Posterior vena cava (tissue), 2 donors: Measurements from ENCODE around the gene IL21. TPM values are rescaled to one million over a fixed set of nuclear protein-coding genes. Genes with fewer than 3 reads are reported as not detected.
"Not testable (repeated sequence)": the region's sequence is repeated elsewhere in the genome, so short reads cannot be mapped to it uniquely, and the experiment has no call there.

ENCODE experiments used
- DNase-seq: peaks from one replicate; pipeline ENCODE4 v3.0.0-alpha.2; 2020; ENCODE audit warnings: low spot score
- intact Hi-C, 2 donors: fragments of 100-400 bp; cut with DNase I; formaldehyde crosslinking; loops; one replicate each; pipeline versions ENCODE4 v1.14.1 to v1.14.2; 2022 to 2023
- total RNA-seq, 2 donors: library from RNA; stranded (reverse); fragmentation: NEBNext Ultra II Directional; extraction: Animal tissue kit (Norgen Biotek cat#: 25700); gene quantifications; one replicate each; pipeline ENCODE4 v1.2.1, GENCODE V29; 2021
- donor health status: DM: yes; HTN: yes; CAD: no.
- donor health status: DM: yes; HTN: yes; CAD: no.

Gene IL21
- total RNA-seq, 2 donors from 2014 or later = not detected

DNA sequence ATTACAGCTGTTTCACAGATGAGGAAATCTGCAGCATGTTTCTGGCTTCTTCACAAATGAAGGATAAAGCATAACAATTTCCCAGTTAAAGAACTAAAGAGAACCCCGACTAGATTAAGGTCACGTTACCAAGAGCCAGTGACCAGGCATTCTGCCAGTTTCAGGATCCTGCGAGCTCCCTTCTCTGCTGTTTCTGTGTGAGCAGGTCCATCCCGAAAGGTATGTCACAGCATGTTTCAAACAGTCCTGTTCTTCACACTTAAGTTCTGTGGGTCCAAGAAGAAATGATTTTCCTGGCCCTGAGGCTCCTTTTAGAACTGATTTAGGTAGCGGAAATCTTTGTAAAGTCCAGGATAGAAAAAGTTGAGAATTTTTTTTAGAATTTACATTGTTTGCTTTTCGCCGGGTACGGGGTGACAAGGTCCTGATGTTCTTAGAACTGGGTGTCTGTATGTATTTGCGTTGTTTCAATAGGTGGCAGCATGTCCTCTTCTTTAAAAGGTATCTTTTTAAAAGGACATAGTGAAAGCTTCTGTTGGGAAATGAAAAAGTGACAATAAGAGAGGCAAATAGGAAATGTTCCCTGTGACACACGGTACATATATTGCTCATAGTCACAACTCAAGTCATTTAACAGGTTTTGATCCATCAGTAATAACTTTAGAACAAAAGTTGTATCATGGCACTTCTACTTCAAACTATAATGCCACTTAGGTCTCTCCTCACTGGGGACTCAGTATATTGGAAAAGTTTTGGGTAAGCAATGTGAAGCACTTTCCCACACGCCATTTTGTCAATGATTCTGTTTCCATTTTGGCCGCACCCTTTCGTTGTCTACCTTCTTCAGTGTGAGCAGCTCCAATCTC lies 18.4 kb downstream of the IL21 start:
- no peak for DNase-seq
- intact Hi-C loops = loop anchor here (10.0 kb wide), 3 partner anchors 102 to 322 kb away; partner anchors contain the start of gene NUDT6 (in 1 of the 2)

DNA sequence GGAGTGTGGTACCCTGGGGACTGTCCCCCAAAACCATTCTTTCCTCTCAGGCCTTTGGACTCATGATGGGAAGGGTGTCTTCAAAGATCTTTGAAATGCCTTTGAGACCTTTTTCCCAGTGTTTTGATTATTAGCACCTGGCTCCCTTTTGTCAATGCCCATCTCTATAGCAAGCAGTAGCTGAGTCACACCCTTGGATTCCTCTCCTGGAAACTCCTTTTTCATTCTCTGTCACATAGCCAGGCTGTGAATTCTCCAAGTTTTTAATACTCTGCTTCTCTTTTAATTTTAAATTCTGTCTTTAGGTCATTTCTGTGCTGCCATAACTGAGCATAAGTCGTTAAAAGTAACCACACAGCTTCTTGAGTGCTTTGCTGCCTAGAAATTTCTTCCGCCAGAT lies 29.7 kb downstream of the IL21 start:
- intact Hi-C loops = no loop called here
- no peak for DNase-seq

DNA sequence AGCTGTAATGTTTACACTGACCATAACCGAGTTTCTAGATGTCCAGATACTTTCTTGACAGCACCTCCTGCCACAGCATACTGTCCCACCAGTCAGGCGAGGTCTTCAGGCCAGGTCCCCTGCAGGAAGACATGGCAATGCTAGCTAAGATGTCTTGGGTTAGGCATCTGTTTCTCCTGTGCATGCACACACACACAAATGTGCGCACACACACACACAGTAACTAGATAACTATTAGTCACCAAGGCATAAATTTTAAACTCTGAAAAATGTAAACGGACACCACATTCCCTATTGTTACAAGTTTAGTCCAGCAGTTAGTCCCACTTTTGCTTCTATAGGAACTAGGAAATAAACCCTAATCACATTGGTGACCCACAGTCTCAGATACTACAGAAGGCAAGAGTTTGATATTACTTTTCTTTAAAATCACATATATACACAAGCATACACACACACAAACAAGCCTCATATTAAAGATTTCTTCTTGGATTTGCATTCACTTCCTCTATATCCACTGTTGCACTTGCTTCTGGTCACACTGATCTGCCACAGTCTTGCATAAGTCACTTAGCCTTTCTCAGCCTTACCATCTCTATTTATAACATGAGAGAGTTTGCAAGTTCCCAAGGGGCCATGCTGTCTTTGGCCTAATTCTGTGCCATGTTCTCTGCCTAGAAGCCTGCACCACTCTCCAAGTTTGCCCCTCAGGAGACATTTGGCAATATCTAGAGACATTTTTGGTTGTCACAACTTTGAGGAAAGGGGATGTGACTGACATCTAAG lies 32.2 kb downstream of the IL21 start:
- no peak for DNase-seq
- intact Hi-C loops = no loop called here

DNA sequence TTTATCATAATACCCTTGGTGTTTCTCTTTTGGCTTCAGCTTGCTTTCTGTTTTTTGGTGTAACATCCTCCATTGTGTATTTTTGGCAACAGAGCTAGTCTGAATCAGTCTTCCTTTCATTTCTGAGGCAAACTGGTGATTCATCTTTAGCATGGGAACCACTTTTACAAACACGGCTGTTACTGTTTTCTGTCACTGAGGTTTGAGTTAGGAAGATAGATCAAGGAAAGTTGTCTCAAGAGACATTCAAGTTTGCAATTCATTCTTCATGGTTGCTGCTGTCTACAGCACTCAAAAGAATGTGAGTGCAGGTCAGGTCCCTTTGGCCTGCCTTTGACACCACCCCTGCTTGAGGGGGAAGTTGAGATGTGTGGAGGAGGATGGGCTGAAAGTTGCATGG lies 36.3 kb downstream of the IL21 start:
- DNase-seq = no peak
- intact Hi-C loops = no loop called here

DNA sequence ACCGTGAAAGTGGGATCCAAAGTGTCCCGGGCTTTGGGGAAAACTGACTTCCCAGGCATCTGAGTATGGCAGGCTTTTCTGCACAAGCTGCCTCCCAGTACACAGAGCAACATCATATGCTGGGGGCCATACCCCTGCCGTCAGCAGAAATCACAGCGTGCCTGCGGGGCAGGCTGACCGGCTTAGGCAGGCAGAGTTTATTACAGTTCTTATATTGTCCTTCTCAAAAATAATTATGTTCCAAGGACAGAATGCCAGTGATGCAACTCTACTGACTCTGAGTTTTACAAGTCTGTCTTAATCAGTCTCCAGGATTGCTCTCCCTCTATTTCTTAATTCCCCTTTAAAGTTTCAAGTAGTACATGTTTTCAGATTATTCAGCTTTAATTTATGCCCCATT lies 37.0 kb downstream of the IL21 start:
- DNase-seq = no peak
- intact Hi-C loops = no loop called here

DNA sequence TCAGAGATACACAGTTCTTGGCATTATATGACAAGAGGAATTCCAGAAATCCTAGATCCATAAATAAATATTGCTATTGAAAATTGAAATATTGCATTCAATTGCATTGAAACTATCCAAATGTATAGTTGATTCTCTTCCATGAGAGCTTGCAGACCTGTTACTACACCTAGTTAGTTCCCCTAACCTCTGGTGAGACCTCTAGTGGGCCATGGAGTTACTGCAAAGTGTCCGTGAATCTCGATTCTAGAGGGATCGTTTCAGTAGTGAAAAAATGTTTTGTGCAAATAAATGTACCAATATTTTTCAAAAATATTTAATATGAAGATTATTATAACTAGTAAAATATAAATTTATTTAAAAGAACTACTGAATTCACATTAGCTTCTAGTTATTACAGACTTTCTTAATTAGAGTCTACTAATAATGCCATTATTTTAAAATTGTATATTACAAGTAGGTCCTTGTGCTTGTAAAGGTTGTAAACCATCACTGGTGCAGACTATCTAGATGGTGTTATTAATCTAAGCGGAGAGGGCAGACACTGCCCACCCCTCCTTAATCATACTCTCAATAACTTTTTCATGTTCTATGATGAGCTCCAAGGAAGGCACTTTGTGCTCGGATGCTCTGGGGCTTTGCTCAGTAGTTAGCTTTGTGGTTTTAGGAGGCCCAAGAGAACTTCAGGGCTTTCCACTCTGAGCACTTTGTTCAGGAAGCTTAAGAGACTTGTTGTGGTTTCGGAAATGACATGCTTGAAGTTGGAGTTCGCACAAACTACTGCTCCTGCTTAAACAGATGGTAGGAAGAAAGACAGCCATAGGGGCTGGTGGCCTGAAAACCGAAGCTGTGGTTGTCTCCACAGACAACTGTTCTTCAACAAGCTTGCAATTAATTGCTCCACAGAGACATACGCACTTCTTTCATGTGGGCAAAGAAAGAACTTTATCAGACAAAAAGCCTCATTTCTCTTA lies 42.8 kb downstream of the IL21 start:
- no peak for DNase-seq
- intact Hi-C loops = no loop called here

DNA sequence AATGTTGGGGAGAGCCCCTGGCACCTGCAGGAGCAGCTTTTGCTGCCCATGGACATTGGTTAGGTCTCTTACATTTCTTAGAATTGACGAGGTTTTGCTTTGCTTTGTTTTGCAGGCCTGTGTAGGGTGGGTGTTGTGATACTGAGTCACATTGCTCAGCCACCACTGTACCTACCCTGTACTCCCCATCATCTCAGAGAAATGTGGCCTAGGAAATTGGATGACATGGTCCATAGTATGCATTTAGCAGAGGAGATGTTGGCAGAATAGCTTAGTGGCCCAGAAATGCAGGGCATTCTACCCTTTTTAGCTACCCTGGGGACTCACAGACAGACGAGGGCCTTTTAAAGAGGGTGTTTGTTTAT lies 43.7 kb downstream of the IL21 start:
- intact Hi-C loops = no loop called here
- no peak for DNase-seq

DNA sequence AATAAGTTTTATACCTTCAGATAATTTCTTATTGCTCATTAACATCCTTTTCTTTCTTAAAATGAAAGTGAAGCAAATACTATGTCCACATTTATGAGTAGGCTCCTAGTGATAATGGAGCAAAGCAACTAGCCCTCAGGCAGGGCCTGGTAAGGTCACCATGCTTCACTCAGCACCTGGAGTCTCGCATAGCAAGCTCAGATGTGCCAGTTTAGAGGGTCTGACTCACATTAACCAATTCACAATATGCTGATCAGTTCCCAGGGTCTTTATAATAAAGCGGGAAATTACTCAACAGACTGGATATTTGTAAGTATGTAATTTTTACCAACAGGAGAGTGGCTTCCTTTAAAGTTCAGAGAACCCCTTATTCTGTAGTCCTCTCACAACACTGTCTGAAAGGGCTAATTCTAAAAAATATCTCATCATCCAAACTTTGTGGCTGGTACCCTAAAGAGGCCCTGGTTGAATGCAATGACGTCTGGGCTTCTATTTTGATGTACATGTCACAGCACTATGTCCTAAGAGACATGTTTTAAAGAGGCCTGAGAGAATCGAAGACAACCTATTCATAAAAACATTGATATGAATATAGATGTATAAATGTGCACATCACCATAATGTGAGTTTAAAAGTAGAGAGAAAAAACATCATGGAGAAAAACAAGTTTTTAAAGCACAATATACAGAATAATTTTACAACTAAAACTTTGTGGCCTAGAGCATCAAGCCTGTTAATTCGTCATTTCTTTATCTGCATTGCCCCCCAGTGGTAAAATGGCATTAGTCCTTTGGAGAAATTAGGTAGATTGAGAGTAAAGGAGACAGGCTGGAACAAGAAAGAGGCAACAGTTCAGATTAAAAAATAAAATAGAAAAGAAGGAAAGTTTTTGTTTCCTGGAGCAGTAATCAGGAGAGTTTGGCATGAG lies 44.3 kb downstream of the IL21 start:
- intact Hi-C loops = no loop called here
- no peak for DNase-seq

DNA sequence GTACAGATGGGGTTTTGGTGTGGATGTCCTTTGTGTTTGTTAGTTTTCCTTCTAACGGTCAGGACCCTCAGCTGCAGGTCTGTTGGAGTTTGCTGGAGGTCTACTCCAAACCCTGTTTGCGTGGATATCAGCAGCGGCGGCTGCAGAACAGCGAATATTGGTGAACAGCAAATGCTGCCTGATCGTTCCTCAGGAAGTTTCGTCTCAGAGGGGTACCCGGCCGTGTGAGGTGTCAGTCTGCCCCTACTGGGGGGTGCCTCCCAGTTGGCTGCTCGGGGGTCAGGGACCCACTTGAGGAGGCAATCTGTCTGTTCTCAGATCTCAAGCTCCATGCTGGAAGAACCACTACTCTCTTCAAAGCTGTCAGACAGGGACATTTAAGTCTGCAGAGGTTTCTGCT lies 46.5 kb downstream of the IL21 start:
- intact Hi-C loops = not testable (repeated sequence)
- peak; percentile 70 for DNase-seq

DNA sequence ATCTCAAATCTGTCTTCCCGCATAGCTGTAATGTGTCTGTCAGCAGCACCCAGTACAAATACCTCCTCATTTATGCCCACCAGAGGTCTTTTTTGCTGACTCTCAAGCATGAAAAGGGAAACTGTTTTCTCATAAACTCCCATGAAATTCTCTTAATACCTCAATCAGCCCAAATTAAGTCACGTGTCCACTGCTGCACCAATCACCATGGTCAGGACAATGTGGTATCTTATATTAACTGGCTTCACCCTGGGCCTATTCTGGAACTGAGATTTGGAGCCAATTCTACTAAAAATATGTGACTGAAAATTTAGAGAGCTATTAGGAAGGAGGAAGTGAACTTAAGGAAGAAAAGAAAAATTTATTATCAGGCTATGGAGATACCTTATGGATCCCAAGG lies 58.4 kb downstream of the IL21 start:
- intact Hi-C loops = no loop called here
- DNase-seq = no peak

Other genes with a start within 250 kb of the IL21 start
- not detected for gene ADAD1, start 242.1 kb downstream of the IL21 start, total RNA-seq
- gene IL2, start 164.3 kb downstream of the IL21 start, total RNA-seq = not detected
- gene BBS12, start 111.6 kb upstream of the IL21 start, total RNA-seq = 1 to 10 TPM; 3.1 to 3.8 TPM
- 10 to 100 TPM; 27.5 to 34.6 TPM for gene FGF2, start 205.8 kb upstream of the IL21 start, total RNA-seq